ENCODE measurements around the gene CLBA1.
"Not testable (repeated sequence)": the region's sequence is repeated elsewhere in the genome, so short reads cannot be mapped to it uniquely, and the experiment has no call there.

- TF ChIP-seq POLR2AphosphoS5 (IDR thresholded peaks at IDR 0.05; ENCODE audit: low read depth); CTCF (conservative IDR thresholded peaks at IDR 0.05; ENCODE audit: low read depth in 2 of 2); EZH2 (IDR thresholded peaks at IDR 0.05; ENCODE audit: low read depth, unreplicated experiment); STAT1 (IDR thresholded peaks at IDR 0.05; ENCODE audit: unreplicated experiment); CREB1 (CRISPR knock-in tag; IDR thresholded peaks at IDR 0.05; ENCODE audit: low read depth): not testable (repeated sequence)
Observed at GRCh38 chr14:104945986-104946965, 39.3 kb upstream of the CLBA1 start.

All from GM23338 (cell line).